PC-3 (cell line): Measurements from ENCODE around the gene OR10G4. TPM values are rescaled to one million over a fixed set of nuclear protein-coding genes. Genes with fewer than 3 reads are reported as not detected.
A peak's percentile ranks its signal among the peaks of the same experiment; 100 is the strongest.

Source experiments
- ATAC-seq: fragments of 200-7000 bp; cut with Tn5 transposase; 2 replicates; pipeline ENCODE4 v1.9.1; 2020; ENCODE audit warnings: mild to moderate bottlenecking, moderate library complexity
- Bru-seq: library from RNA; stranded (reverse); fragments of 400-500 nt; gene quantifications from one replicate; lab custom pipeline; 2021; lab: Mats Ljungman, UMichigan
- BruChase-seq, 2 experiments: library from RNA; stranded (reverse); fragments of 400-500 nt; gene quantifications; one replicate each; lab custom pipeline; 2021; lab: Mats Ljungman, UMichigan
- BruUV-seq: library from RNA; stranded (reverse); fragments of 400-500 nt; replicated peaks from 2 replicates; lab custom pipeline; 2021; lab: Mats Ljungman, UMichigan
- CTCF ChIA-PET: fragments of 300-600 bp; sonication (Branson Sonifier 250); formaldehyde crosslinking; loops from one replicate; lab custom pipeline; 2022; ENCODE audit warnings: antibody characterized with exemption; lab: Charles Lee
- POLR2A ChIA-PET: fragments of 300-600 bp; sonication (Branson Sonifier 250); formaldehyde crosslinking; loops from one replicate; lab custom pipeline; 2022; ENCODE audit warnings: antibody characterized with exemption; ENCODE audit not compliant: unreplicated experiment; lab: Charles Lee
- DNase-seq: peaks from one replicate; pipeline ENCODE4 v3.0.0-alpha.2; 2015
- H2AFZ ChIP-seq: fragments of 300-600 bp; sonication (generic); 2 replicates; pipeline ENCODE4 v1.6.0; 2016; ENCODE audit warnings: antibody characterized with exemption, low read length
- H3F3A ChIP-seq: fragments of 300-600 bp; sonication (generic); one replicate; pipeline ENCODE4 v1.6.0; 2017; ENCODE audit warnings: antibody characterized with exemption, low read length, control low read depth, mild to moderate bottlenecking; ENCODE audit not compliant: unreplicated experiment
- H3K27ac ChIP-seq: fragments of 300-600 bp; sonication (generic); 2 replicates; pipeline ENCODE4 v1.5.1; 2016; ENCODE audit warnings: mild to moderate bottlenecking, low read length
- H3K27me3 ChIP-seq: fragments of 300-600 bp; sonication (generic); 2 replicates; pipeline ENCODE4 v1.6.1; 2016; ENCODE audit warnings: low read length, mixed read lengths
- H3K36me3 ChIP-seq: fragments of 300-600 bp; sonication (generic); 2 replicates; pipeline ENCODE4 v1.6.1; 2016; ENCODE audit warnings: low read depth, mixed run types, low read length, mixed read lengths
- H3K4me1 ChIP-seq: fragments of 300-600 bp; sonication (generic); 2 replicates; pipeline ENCODE4 v1.5.1; 2016; ENCODE audit warnings: low read length; ENCODE audit not compliant: insufficient read depth
- H3K4me2 ChIP-seq: fragments of 300-600 bp; sonication (generic); 2 replicates; pipeline ENCODE4 v1.6.0; 2016; ENCODE audit warnings: low read length
- H3K4me3 ChIP-seq: fragments of 300-600 bp; sonication (generic); 2 replicates; pipeline ENCODE4 v1.5.1; 2016; ENCODE audit warnings: mild to moderate bottlenecking, low read length, mixed read lengths
- H3K79me2 ChIP-seq: fragments of 300-600 bp; sonication (generic); 2 replicates; pipeline ENCODE4 v1.6.1; 2017; ENCODE audit warnings: low read length, mixed read lengths
- H3K9ac ChIP-seq: fragments of 300-600 bp; sonication (generic); 2 replicates; pipeline ENCODE4 v1.6.0; 2016; ENCODE audit warnings: mild to moderate bottlenecking, low read length
- H3K9me2 ChIP-seq: fragments of 300-600 bp; sonication (generic); replicated peaks from 2 replicates; pipeline ENCODE4 v1.6.1; 2016; ENCODE audit warnings: mixed run types, low read length, mixed read lengths
- H3K9me3 ChIP-seq: fragments of 300-600 bp; sonication (generic); 2 replicates; pipeline ENCODE4 v1.6.1; 2016; ENCODE audit warnings: low read length, mixed read lengths
- H4K20me1 ChIP-seq: fragments of 300-600 bp; sonication (generic); 2 replicates; pipeline ENCODE4 v1.6.1; 2016; ENCODE audit warnings: low read length, mixed read lengths
- EZH2 ChIP-seq: fragments of 300-600 bp; sonication (generic); IDR thresholded peaks from one replicate; pipeline ENCODE4 v1.6.1; 2017; ENCODE audit warnings: antibody characterized with exemption, mild to moderate bottlenecking, low read length; ENCODE audit not compliant: unreplicated experiment
- EZH2phosphoT487 ChIP-seq: fragments of 300-600 bp; sonication (generic); IDR thresholded peaks from 2 replicates; pipeline ENCODE4 v1.6.1; 2018; ENCODE audit warnings: mild to moderate bottlenecking, antibody characterized with exemption, low read length, borderline replicate concordance
- intact Hi-C: fragments of 100-400 bp; cut with micrococcal nuclease; formaldehyde crosslinking; loops from 2 replicates; pipeline ENCODE4 v1.9.0; 2023
- long read RNA-seq: library from polyadenylated mRNA; unstranded; transcript quantifications from one replicate; pipeline ENCODE4 v2.0.0, GENCODE V29; 2021; ENCODE audit not compliant: unreplicated experiment
- total RNA-seq: library from RNA; depleted of rRNA; stranded (reverse); fragments of >200 nt; gene quantifications from 2 replicates; pipeline ENCODE4 v1.2.3, GENCODE V29; 2014; rRNA removed
- TF ChIP-seq, protein P1 (sequence below): fragments of 300-600 bp; sonication (generic); conservative IDR thresholded peaks from 2 replicates; pipeline ENCODE4 v1.5.1; 2017; ENCODE audit warnings: antibody characterized with exemption, low read depth, mild to moderate bottlenecking, low read length

The OR10G4 gene
- total RNA-seq (not detected in 2 replicates), Bru-seq, nascent RNA (not detected), BruChase-seq, experiment 1, labeled RNA remaining after a 6-hour chase (not detected), BruChase-seq, experiment 2, labeled RNA remaining after a 2-hour chase (not detected)
- long read RNA-seq: 0 reads

DNA sequence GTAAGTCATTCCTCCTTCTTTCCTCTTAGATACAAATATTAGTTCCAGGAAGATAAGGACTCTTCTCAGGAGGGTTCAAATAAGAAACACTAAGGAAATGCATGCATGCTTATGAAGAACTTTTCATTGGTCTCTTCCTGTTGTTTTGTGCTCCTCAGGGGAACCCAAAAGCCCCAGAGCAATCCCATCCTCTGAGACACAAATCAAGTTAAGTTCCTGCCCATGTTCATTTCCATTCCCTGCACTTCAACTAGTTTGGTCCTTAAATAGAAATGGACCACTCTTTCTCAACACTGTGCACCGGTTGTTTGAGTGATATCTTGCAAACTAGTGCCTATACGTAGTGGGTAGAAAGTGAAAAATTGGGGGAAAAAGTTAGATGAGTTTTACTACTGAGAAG is at the start of gene OR10G4:
Gene OR10G4, plus strand, starts transcription at position 301 of the 400 bp plus-strand sequence. CDS start 2,578 bp downstream, outside the sequence.
- POLR2A ChIA-PET: no interaction called here
- no peak within 1 kb of the TSS for H3K9ac ChIP-seq
- no peak for ATAC-seq
- H3F3A ChIP-seq: no peaks in the 10 kb centered on the region
- DNase-seq: no peak
- no peak within 1 kb of the TSS for H3K4me3 ChIP-seq
- CTCF ChIA-PET: no interaction called here
- no peak within 1 kb of the TSS for H3K4me2 ChIP-seq
- H2AFZ ChIP-seq: no peak within 1 kb of the TSS
- no peaks in the 10 kb centered on the region for H3K36me3 ChIP-seq
- no peaks in the 10 kb centered on the region for H3K79me2 ChIP-seq
- no peaks in the 10 kb centered on the region for H3K9me2 ChIP-seq
- TF ChIP-seq EZH2: no peak
- no peak for TF ChIP-seq EZH2phosphoT487
- TF ChIP-seq, protein P1, sequence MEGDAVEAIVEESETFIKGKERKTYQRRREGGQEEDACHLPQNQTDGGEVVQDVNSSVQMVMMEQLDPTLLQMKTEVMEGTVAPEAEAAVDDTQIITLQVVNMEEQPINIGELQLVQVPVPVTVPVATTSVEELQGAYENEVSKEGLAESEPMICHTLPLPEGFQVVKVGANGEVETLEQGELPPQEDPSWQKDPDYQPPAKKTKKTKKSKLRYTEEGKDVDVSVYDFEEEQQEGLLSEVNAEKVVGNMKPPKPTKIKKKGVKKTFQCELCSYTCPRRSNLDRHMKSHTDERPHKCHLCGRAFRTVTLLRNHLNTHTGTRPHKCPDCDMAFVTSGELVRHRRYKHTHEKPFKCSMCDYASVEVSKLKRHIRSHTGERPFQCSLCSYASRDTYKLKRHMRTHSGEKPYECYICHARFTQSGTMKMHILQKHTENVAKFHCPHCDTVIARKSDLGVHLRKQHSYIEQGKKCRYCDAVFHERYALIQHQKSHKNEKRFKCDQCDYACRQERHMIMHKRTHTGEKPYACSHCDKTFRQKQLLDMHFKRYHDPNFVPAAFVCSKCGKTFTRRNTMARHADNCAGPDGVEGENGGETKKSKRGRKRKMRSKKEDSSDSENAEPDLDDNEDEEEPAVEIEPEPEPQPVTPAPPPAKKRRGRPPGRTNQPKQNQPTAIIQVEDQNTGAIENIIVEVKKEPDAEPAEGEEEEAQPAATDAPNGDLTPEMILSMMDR: no peak
- intact Hi-C loops: no loop called here
- no peak within 1 kb of the TSS for H3K27ac ChIP-seq
- H4K20me1 ChIP-seq: no peaks in the 10 kb centered on the region
- no peaks in the 10 kb centered on the region for H3K9me3 ChIP-seq
- peaks cover 53% of the 10 kb centered on the region for H3K27me3 ChIP-seq
- no peaks in the 10 kb centered on the region for H3K4me1 ChIP-seq
- no TSS peak for BruUV-seq

GRCh38 chr11:123973816-123974215 is 39.0 kb upstream of the OR10G4 start:
- H3K27me3 ChIP-seq: 0 out of 2 replicates have a peak, but pooled peaks cover 3% of the 10 kb centered on the region
- H4K20me1 ChIP-seq: no peaks in the 10 kb centered on the region
- no peak overlapping the region for H3K4me2 ChIP-seq
- H2AFZ ChIP-seq: no peak overlapping the region
- TF ChIP-seq, protein P1: no peak
- TF ChIP-seq EZH2phosphoT487: no peak
- no peak for TF ChIP-seq EZH2
- ATAC-seq (peak; percentile 93), DNase-seq (peak; percentile 86)
- BruUV-seq: no TSS peak
- H3F3A ChIP-seq: peaks cover 6% of the 10 kb centered on the region
- intact Hi-C loops: no loop called here
- CTCF ChIA-PET: no interaction called here
- no peaks in the 10 kb centered on the region for H3K36me3 ChIP-seq
- H3K4me3 ChIP-seq: no peak overlapping the region
- H3K79me2 ChIP-seq: no peaks in the 10 kb centered on the region
- POLR2A ChIA-PET: no interaction called here
- peaks cover 15% of the 10 kb centered on the region for H3K4me1 ChIP-seq
- no peak overlapping the region for H3K27ac ChIP-seq
- no peaks in the 10 kb centered on the region for H3K9me3 ChIP-seq
- no peak overlapping the region for H3K9ac ChIP-seq
- H3K9me2 ChIP-seq: no peaks in the 10 kb centered on the region

DNA sequence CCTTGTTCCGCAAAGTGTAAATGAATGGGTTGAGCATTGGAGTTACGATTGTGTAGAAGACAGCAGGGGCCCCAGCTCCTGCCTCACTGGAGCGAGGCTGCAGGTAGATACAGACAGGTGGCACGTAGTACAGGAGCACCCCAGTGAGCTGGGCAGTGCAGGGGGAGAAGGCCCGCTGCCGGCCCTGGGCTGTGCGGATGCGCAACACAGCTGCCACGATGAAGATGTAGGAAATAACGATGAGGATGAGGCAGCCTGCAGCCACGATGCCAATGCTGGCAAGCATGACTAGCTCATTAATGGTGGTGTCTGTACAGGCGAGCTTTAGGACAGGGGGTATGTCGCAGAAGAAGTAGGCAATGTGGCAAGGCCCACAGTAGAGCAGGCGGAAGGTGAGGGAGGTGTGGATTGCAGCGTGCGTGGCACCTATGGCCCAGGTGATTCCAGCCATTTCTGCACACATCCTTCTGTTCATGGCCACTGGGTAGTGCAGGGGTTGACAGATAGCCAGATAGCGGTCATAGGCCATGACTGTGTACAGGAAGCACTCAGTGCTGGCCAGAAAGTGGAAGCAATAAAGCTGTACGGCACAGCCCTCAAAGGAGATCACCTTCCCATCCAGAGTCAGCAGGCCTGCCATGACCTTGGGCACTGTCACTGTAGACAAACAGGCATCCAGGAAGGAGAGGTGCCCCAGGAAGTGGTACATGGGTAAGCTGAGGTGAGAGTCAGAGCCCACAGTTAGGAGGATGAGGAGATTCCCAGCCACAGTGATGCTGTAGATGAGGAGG is 35.8 kb upstream of the OR10G4 start:
- ChIA-PET POLR2A (no interaction called here), CTCF (no interaction called here)
- no peaks in the 10 kb centered on the region for H3K9me3 ChIP-seq
- H3K36me3 ChIP-seq: no peaks in the 10 kb centered on the region
- intact Hi-C loops: no loop called here
- H3K9me2 ChIP-seq: no peaks in the 10 kb centered on the region
- no peak overlapping the region for H3K4me2 ChIP-seq
- peaks cover 15% of the 10 kb centered on the region for H3K4me1 ChIP-seq
- no peak overlapping the region for H3K4me3 ChIP-seq
- no peaks in the 10 kb centered on the region; the same call in 1 of the 2 replicates for H3K27me3 ChIP-seq
- DNase-seq (no peak), ATAC-seq (no peak)
- no peaks in the 10 kb centered on the region for H4K20me1 ChIP-seq
- peaks cover 6% of the 10 kb centered on the region for H3F3A ChIP-seq
- H2AFZ ChIP-seq: no peak overlapping the region
- no peaks in the 10 kb centered on the region for H3K79me2 ChIP-seq
- no peak for TF ChIP-seq EZH2
- TF ChIP-seq, protein P1: no peak
- no peak for TF ChIP-seq EZH2phosphoT487
- H3K9ac ChIP-seq: no peak overlapping the region
- no peak overlapping the region for H3K27ac ChIP-seq
- no TSS peak for BruUV-seq
